ENCODE data around the gene DYNLT3. TPM values are rescaled to one million over a fixed set of nuclear protein-coding genes. Genes with fewer than 3 reads are reported as not detected.

Gene DYNLT3
- polyA plus RNA-seq, 2 donors: 37.6 to 42.4 TPM

- 10 to 30% methylated on average over 5 of the region's 5 CpGs for WGBS, 2 donors
These were observed 394 bp upstream of the DYNLT3 start for GRCh38 chrX:37847733-37848197.

GRCh38 chrX:37846558-37846933 is 825 bp downstream of the DYNLT3 start:
- H3K36me3 ChIP-seq (ENCODE audit: control insufficient read depth in 2 of 2, insufficient read depth in 2 of 2, low read length in 1 of 2): no peaks in the 10 kb centered on the region
- WGBS, 2 donors: 14 to 15% methylated on average over 1 of the region's 1 CpG
- H3K27ac ChIP-seq (ENCODE audit: low read depth in 2 of 2, low read length in 1 of 2): peak overlapping the region; percentile 91 to 92
- no peaks in the 10 kb centered on the region for H3K4me1 ChIP-seq (ENCODE audit: control insufficient read depth in 2 of 2, insufficient read depth in 2 of 2, low read length in 1 of 2)
- no peaks in the 10 kb centered on the region for H3K9me3 ChIP-seq (ENCODE audit: control insufficient read depth in 2 of 2, insufficient read depth in 1 of 2, low read depth in 1 of 2, low read length in 1 of 2)
- peaks cover 0 to 3% of the 10 kb centered on the region in 2 donors for H3K27me3 ChIP-seq (ENCODE audit: control insufficient read depth in 1 of 2, insufficient read depth in 2 of 2, low read length in 2 of 2)
- peak overlapping the region; percentile 58 for H3K4me3 ChIP-seq (ENCODE audit: low read depth in 1 of 2, low read length in 2 of 2)

More at GRCh38 chrX:37847733-37848197, 394 bp upstream of the DYNLT3 start:
- H3K4me1 ChIP-seq (ENCODE audit: control insufficient read depth in 2 of 2, insufficient read depth in 2 of 2, low read length in 1 of 2): no peaks in the 10 kb centered on the region
- H3K9me3 ChIP-seq (ENCODE audit: control insufficient read depth in 2 of 2, insufficient read depth in 1 of 2, low read depth in 1 of 2, low read length in 1 of 2): no peaks in the 10 kb centered on the region
- peak overlapping the region; percentile 58 for H3K4me3 ChIP-seq (ENCODE audit: low read depth in 1 of 2, low read length in 2 of 2)
- peaks cover 0 to 3% of the 10 kb centered on the region in 2 donors for H3K27me3 ChIP-seq (ENCODE audit: control insufficient read depth in 1 of 2, insufficient read depth in 2 of 2, low read length in 2 of 2)
- H3K27ac ChIP-seq (ENCODE audit: low read depth in 2 of 2, low read length in 1 of 2): peak overlapping the region; percentile 91 to 92
- no peaks in the 10 kb centered on the region for H3K36me3 ChIP-seq (ENCODE audit: control insufficient read depth in 2 of 2, insufficient read depth in 2 of 2, low read length in 1 of 2)

GRCh38 chrX:37846141-37846540 is 1.2 kb downstream of the DYNLT3 start:
- H3K4me3 ChIP-seq (ENCODE audit: low read depth in 1 of 2, low read length in 2 of 2): no peak overlapping the region
- WGBS, 2 donors: 61 to 65% methylated on average over 3 of the region's 3 CpGs

GRCh38 chrX:37844622-37845021 is 2.7 kb downstream of the DYNLT3 start:
- peaks cover 0 to under 1% of the 10 kb centered on the region in 2 donors for H3K27me3 ChIP-seq (ENCODE audit: control insufficient read depth in 1 of 2, insufficient read depth in 2 of 2, low read length in 2 of 2)
- H3K27ac ChIP-seq (ENCODE audit: low read depth in 2 of 2, low read length in 1 of 2): no peak overlapping the region
- H3K36me3 ChIP-seq (ENCODE audit: control insufficient read depth in 2 of 2, insufficient read depth in 2 of 2, low read length in 1 of 2): no peaks in the 10 kb centered on the region
- H3K9me3 ChIP-seq (ENCODE audit: control insufficient read depth in 2 of 2, insufficient read depth in 1 of 2, low read depth in 1 of 2, low read length in 1 of 2): no peaks in the 10 kb centered on the region
- H3K4me3 ChIP-seq (ENCODE audit: low read depth in 1 of 2, low read length in 2 of 2): no peak overlapping the region
- no peaks in the 10 kb centered on the region for H3K4me1 ChIP-seq (ENCODE audit: control insufficient read depth in 2 of 2, insufficient read depth in 2 of 2, low read length in 1 of 2)

More at GRCh38 chrX:37846141-37846540, 1.2 kb downstream of the DYNLT3 start:
- Histone ChIP-seq H3K36me3 (ENCODE audit: control insufficient read depth in 2 of 2, insufficient read depth in 2 of 2, low read length in 1 of 2) (no peaks in the 10 kb centered on the region), H3K27ac (ENCODE audit: low read depth in 2 of 2, low read length in 1 of 2) (peak overlapping the region; percentile 30 to 82), H3K4me1 (ENCODE audit: control insufficient read depth in 2 of 2, insufficient read depth in 2 of 2, low read length in 1 of 2) (no peaks in the 10 kb centered on the region), H3K9me3 (ENCODE audit: control insufficient read depth in 2 of 2, insufficient read depth in 1 of 2, low read depth in 1 of 2, low read length in 1 of 2) (no peaks in the 10 kb centered on the region), H3K27me3 (ENCODE audit: control insufficient read depth in 1 of 2, insufficient read depth in 2 of 2, low read length in 2 of 2) (peaks cover 0 to 3% of the 10 kb centered on the region in 2 donors)

GRCh38 chrX:37840931-37841330 is 6.4 kb downstream of the DYNLT3 start:
- Histone ChIP-seq H3K36me3 (ENCODE audit: control insufficient read depth in 2 of 2, insufficient read depth in 2 of 2, low read length in 1 of 2) (peaks cover 0 to 2% of the 10 kb centered on the region in 2 donors), H3K27me3 (ENCODE audit: control insufficient read depth in 1 of 2, insufficient read depth in 2 of 2, low read length in 2 of 2) (no peaks in the 10 kb centered on the region), H3K9me3 (ENCODE audit: control insufficient read depth in 2 of 2, insufficient read depth in 1 of 2, low read depth in 1 of 2, low read length in 1 of 2) (no peaks in the 10 kb centered on the region), H3K4me1 (ENCODE audit: control insufficient read depth in 2 of 2, insufficient read depth in 2 of 2, low read length in 1 of 2) (no peaks in the 10 kb centered on the region), H3K27ac (ENCODE audit: low read depth in 2 of 2, low read length in 1 of 2) (no peak overlapping the region), H3K4me3 (ENCODE audit: low read depth in 1 of 2, low read length in 2 of 2) (no peak overlapping the region)
- WGBS, 2 donors: 79 to 96% methylated on average over 3 of the region's 3 CpGs

- Histone ChIP-seq H3K27ac (ENCODE audit: low read depth in 2 of 2, low read length in 1 of 2) (no peak overlapping the region), H3K36me3 (ENCODE audit: control insufficient read depth in 2 of 2, insufficient read depth in 2 of 2, low read length in 1 of 2) (peaks cover 0 to 2% of the 10 kb centered on the region in 2 donors), H3K27me3 (ENCODE audit: control insufficient read depth in 1 of 2, insufficient read depth in 2 of 2, low read length in 2 of 2) (no peaks in the 10 kb centered on the region), H3K9me3 (ENCODE audit: control insufficient read depth in 2 of 2, insufficient read depth in 1 of 2, low read depth in 1 of 2, low read length in 1 of 2) (no peaks in the 10 kb centered on the region), H3K4me1 (ENCODE audit: control insufficient read depth in 2 of 2, insufficient read depth in 2 of 2, low read length in 1 of 2) (no peaks in the 10 kb centered on the region), H3K4me3 (ENCODE audit: low read depth in 1 of 2, low read length in 2 of 2) (no peak overlapping the region)
- WGBS, 2 donors: 54 to 59% methylated on average over 4 of the region's 4 CpGs
These were observed 12.4 kb downstream of the DYNLT3 start for GRCh38 chrX:37834937-37835336.

GRCh38 chrX:37830371-37830770 is 17.0 kb downstream of the DYNLT3 start:
- Histone ChIP-seq H3K9me3 (ENCODE audit: control insufficient read depth in 2 of 2, insufficient read depth in 1 of 2, low read depth in 1 of 2, low read length in 1 of 2) (no peaks in the 10 kb centered on the region), H3K27ac (ENCODE audit: low read depth in 2 of 2, low read length in 1 of 2) (no peak overlapping the region), H3K4me3 (ENCODE audit: low read depth in 1 of 2, low read length in 2 of 2) (no peak overlapping the region), H3K36me3 (ENCODE audit: control insufficient read depth in 2 of 2, insufficient read depth in 2 of 2, low read length in 1 of 2) (no peaks in the 10 kb centered on the region), H3K27me3 (ENCODE audit: control insufficient read depth in 1 of 2, insufficient read depth in 2 of 2, low read length in 2 of 2) (no peaks in the 10 kb centered on the region), H3K4me1 (ENCODE audit: control insufficient read depth in 2 of 2, insufficient read depth in 2 of 2, low read length in 1 of 2) (no peaks in the 10 kb centered on the region)
- WGBS, 2 donors: 58 to 97% methylated on average over 1 of the region's 1 CpG

GRCh38 chrX:37829721-37830120 is 17.6 kb downstream of the DYNLT3 start:
- H3K4me1 ChIP-seq (ENCODE audit: control insufficient read depth in 2 of 2, insufficient read depth in 2 of 2, low read length in 1 of 2): no peaks in the 10 kb centered on the region
- H3K9me3 ChIP-seq (ENCODE audit: control insufficient read depth in 2 of 2, insufficient read depth in 1 of 2, low read depth in 1 of 2, low read length in 1 of 2): no peaks in the 10 kb centered on the region
- WGBS, 2 donors: 39 to 47% methylated on average over 1 of the region's 1 CpG
- no peak overlapping the region for H3K27ac ChIP-seq (ENCODE audit: low read depth in 2 of 2, low read length in 1 of 2)
- no peaks in the 10 kb centered on the region for H3K27me3 ChIP-seq (ENCODE audit: control insufficient read depth in 1 of 2, insufficient read depth in 2 of 2, low read length in 2 of 2)
- H3K36me3 ChIP-seq (ENCODE audit: control insufficient read depth in 2 of 2, insufficient read depth in 2 of 2, low read length in 1 of 2): no peaks in the 10 kb centered on the region
- no peak overlapping the region for H3K4me3 ChIP-seq (ENCODE audit: low read depth in 1 of 2, low read length in 2 of 2)

GRCh38 chrX:37825215-37825842 is 22.0 kb downstream of the DYNLT3 start:
- no peaks in the 10 kb centered on the region for H3K27me3 ChIP-seq (ENCODE audit: control insufficient read depth in 1 of 2, insufficient read depth in 2 of 2, low read length in 2 of 2)
- 2 to 7% methylated on average over 3 of the region's 3 CpGs for WGBS, 2 donors
- H3K27ac ChIP-seq (ENCODE audit: low read depth in 2 of 2, low read length in 1 of 2): no peak overlapping the region
- no peaks in the 10 kb centered on the region for H3K36me3 ChIP-seq (ENCODE audit: control insufficient read depth in 2 of 2, insufficient read depth in 2 of 2, low read length in 1 of 2)
- H3K9me3 ChIP-seq (ENCODE audit: control insufficient read depth in 2 of 2, insufficient read depth in 1 of 2, low read depth in 1 of 2, low read length in 1 of 2): no peaks in the 10 kb centered on the region
- no peak overlapping the region for H3K4me3 ChIP-seq (ENCODE audit: low read depth in 1 of 2, low read length in 2 of 2)
- no peaks in the 10 kb centered on the region for H3K4me1 ChIP-seq (ENCODE audit: control insufficient read depth in 2 of 2, insufficient read depth in 2 of 2, low read length in 1 of 2)
